GM23248 (cell line): Measurements from ENCODE around the gene TUBGCP6. TPM values are rescaled to one million over a fixed set of nuclear protein-coding genes. Genes with fewer than 3 reads are reported as not detected.

Experiments used
- DNase-seq: peaks from one replicate; pipeline ENCODE4 v3.0.0-alpha.2; 2015
- H2AFZ ChIP-seq: fragments of 200-600 bp; sonication (generic); 2 replicates; pipeline ENCODE4 v1.6.1; 2016; ENCODE audit warnings: antibody characterized with exemption
- H3F3A ChIP-seq: fragments of 200-600 bp; sonication (generic); 2 replicates; pipeline ENCODE4 v1.6.1; 2016; ENCODE audit warnings: mild to moderate bottlenecking, antibody characterized with exemption, mixed run types; ENCODE audit not compliant: insufficient read depth
- H3K27ac ChIP-seq: fragments of 200-600 bp; sonication (generic); 2 replicates; pipeline ENCODE4 v1.5.1; 2016; ENCODE audit warnings: mild to moderate bottlenecking
- H3K27me3 ChIP-seq: fragments of 200-600 bp; sonication (generic); replicated peaks from 2 replicates; pipeline ENCODE4 v1.6.1; 2016; ENCODE audit warnings: mild to moderate bottlenecking; ENCODE audit not compliant: insufficient read depth
- H3K36me3 ChIP-seq: fragments of 200-600 bp; sonication (generic); 2 replicates; pipeline ENCODE4 v1.6.1; 2016; ENCODE audit warnings: low read depth, mild to moderate bottlenecking
- H3K4me1 ChIP-seq: fragments of 200-600 bp; sonication (generic); 2 replicates; pipeline ENCODE4 v1.6.1; 2016; ENCODE audit warnings: mild to moderate bottlenecking; ENCODE audit not compliant: insufficient read depth
- H3K4me2 ChIP-seq: fragments of 200-600 bp; sonication (generic); one replicate; pipeline ENCODE4 v1.6.1; 2016; ENCODE audit warnings: mild to moderate bottlenecking; ENCODE audit not compliant: unreplicated experiment
- H3K4me3 ChIP-seq: fragments of 200-600 bp; sonication (generic); 2 replicates; pipeline ENCODE4 v1.5.1; 2016; ENCODE audit warnings: mild to moderate bottlenecking
- H3K79me2 ChIP-seq: fragments of 200-600 bp; sonication (generic); 2 replicates; pipeline ENCODE4 v1.6.1; 2016; ENCODE audit warnings: mild to moderate bottlenecking; ENCODE audit not compliant: insufficient read depth
- H3K9ac ChIP-seq: fragments of 200-600 bp; sonication (generic); 2 replicates; pipeline ENCODE4 v1.6.1; 2016; ENCODE audit warnings: mild to moderate bottlenecking
- H3K9me2 ChIP-seq: fragments of 200-600 bp; sonication (generic); 2 replicates; pipeline ENCODE4 v1.6.1; 2016; ENCODE audit warnings: mixed run types, mild to moderate bottlenecking, moderate library complexity; ENCODE audit not compliant: insufficient read depth
- H3K9me3 ChIP-seq: fragments of 200-600 bp; sonication (generic); one replicate; pipeline ENCODE4 v1.6.1; 2017; ENCODE audit warnings: low read depth
- H4K20me1 ChIP-seq: fragments of 200-600 bp; sonication (generic); 2 replicates; pipeline ENCODE4 v1.6.0; 2016; ENCODE audit not compliant: insufficient read depth
- EZH2 ChIP-seq: fragments of 200-600 bp; sonication (generic); IDR thresholded peaks from 2 replicates; pipeline ENCODE4 v1.6.1; 2018; ENCODE audit warnings: antibody characterized with exemption, mild to moderate bottlenecking; ENCODE audit not compliant: insufficient read depth, poor library complexity, severe bottlenecking
- EZH2phosphoT487 ChIP-seq: fragments of 200-600 bp; sonication (generic); IDR thresholded peaks from 2 replicates; pipeline ENCODE4 v1.6.1; 2018; ENCODE audit warnings: antibody characterized with exemption, moderate library complexity, mild to moderate bottlenecking, low read depth; ENCODE audit not compliant: insufficient read depth
- WGBS, 2 experiments: methylation state at CpG; one replicate each; pipeline ENCODE4 v1.1.6; 2015 to 2017; ENCODE audit warnings: low lambda C conversion rate in 2 of 2, low coverage in 1 of 2; ENCODE audit errors: missing lambda C conversion rate in 2 of 2; 5-methylcytosine and 5-hydroxymethylcytosine counted together
- in situ Hi-C: fragments of 300-500 bp; cut with MboI; formaldehyde crosslinking; loops from 2 replicates; pipeline ENCODE4 v1.15.0; 2020
- polyA plus RNA-seq: library from polyadenylated mRNA; unstranded; fragments of >200 nt; fragmentation: Nextera tagmentation; extraction: Ambion mirVana; gene quantifications from 2 replicates; pipeline ENCODE4 v1.2.1, GENCODE V29; 2016
- total RNA-seq: library from RNA; depleted of rRNA; stranded (reverse); fragments of >200 nt; shearing (Covaris generic); gene quantifications from 2 replicates; pipeline ENCODE4 v1.2.3, GENCODE V29; 2014

Gene TUBGCP6
- total and polyA plus RNA-seq, 2 experiments from 2014 or later: 16.6 to 32.0 TPM

DNA sequence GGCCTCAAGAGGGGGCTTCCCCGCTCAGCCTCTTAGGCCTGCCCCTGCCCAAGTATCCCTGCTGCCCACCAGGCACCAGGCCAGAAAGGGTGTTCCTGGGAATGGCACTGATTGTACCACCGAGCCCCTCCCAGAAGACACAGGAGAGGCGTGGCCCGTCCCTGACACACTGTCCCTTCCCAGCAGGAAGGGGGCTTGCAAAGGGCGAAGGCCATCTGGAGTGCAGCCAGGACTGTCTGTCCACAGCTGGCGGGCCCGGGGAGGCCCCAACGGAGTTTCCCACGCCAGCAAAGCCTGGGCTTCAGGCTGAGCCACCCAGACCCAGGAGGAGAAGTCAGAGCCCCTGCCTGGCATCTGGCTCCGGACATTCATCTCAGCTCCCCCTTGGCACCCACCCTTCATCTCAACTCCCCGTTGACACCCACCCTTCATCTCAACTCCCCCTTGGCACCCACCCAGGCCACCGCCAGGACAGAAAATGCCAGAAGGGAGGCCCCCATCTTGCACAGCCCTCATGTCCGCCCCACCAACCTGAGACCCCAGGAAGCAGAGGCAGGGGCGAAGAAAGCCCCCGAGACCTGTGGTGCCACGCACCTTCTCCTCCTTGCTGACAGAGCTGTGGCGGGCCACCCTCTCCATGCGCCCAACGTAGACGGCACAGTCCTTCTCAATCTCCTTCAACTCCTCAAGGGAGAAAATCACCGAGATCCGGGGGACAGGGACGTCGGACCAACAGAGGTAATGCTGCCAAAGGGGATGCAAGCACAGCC, 19.4 kb downstream of the TUBGCP6 start:
- Histone ChIP-seq H3K4me2 (no peak overlapping the region), H2AFZ (no peak overlapping the region), H3K36me3 (no peaks in the 10 kb centered on the region; the same call in 1 of the 2 replicates), H3K79me2 (peaks cover 4% of the 10 kb centered on the region; the same call in 1 of the 2 replicates), H3F3A (no peaks in the 10 kb centered on the region), H3K4me3 (no peak overlapping the region), H3K9ac (no peak overlapping the region), H3K27ac (no peak overlapping the region), H3K9me2 (no peaks in the 10 kb centered on the region), H3K4me1 (no peaks in the 10 kb centered on the region), H4K20me1 (no peaks in the 10 kb centered on the region), H3K9me3 (no peaks in the 10 kb centered on the region), H3K27me3 (no peaks in the 10 kb centered on the region)
- in situ Hi-C loops: no loop called here
- no peak for DNase-seq
- WGBS, 2 experiments: 87 to 90% methylated on average over 24 of the region's 24 CpGs
- no peak for TF ChIP-seq EZH2phosphoT487

GRCh38 chr22:50224071-50224470, 20.8 kb downstream of the TUBGCP6 start:
- H3K9me2 ChIP-seq: no peaks in the 10 kb centered on the region
- no peak for DNase-seq
- no peaks in the 10 kb centered on the region for H3K4me1 ChIP-seq
- WGBS, 2 experiments: 87 to 92% methylated on average over 16 of the region's 16 CpGs
- no peak overlapping the region for H3K4me2 ChIP-seq
- H3K4me3 ChIP-seq: no peak overlapping the region
- no peaks in the 10 kb centered on the region for H3F3A ChIP-seq
- no peaks in the 10 kb centered on the region for H4K20me1 ChIP-seq
- no peaks in the 10 kb centered on the region for H3K27me3 ChIP-seq
- H3K36me3 ChIP-seq: no peaks in the 10 kb centered on the region; the same call in 1 of the 2 replicates
- no peak overlapping the region for H3K9ac ChIP-seq
- no peaks in the 10 kb centered on the region for H3K79me2 ChIP-seq
- H3K9me3 ChIP-seq: no peaks in the 10 kb centered on the region
- no peak for TF ChIP-seq EZH2phosphoT487
- no peak for TF ChIP-seq EZH2
- in situ Hi-C loops: no loop called here
- no peak overlapping the region for H3K27ac ChIP-seq
- no peak overlapping the region for H2AFZ ChIP-seq

DNA sequence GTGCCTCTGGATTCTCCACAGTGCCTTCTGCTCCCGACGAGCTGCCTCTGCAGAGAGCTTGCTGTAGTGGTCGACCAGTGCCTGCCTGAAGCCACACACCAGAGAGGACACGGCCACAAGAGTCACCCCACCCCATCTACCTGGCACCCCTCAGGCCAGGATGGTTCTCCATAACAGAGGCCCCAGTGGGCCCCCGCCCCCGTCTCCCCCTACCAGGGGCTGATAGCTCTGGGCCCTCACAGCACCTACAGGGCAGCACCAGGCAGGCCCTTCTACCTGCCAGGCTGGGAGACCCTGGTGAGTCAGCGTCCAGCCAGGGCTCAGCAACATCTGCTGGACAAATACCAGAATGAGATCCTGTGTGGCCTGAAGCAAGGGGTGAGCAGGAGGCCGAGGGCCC, 22.3 kb downstream of the TUBGCP6 start:
- no peak overlapping the region for H3K4me3 ChIP-seq
- H3F3A ChIP-seq: no peaks in the 10 kb centered on the region
- no peak for DNase-seq
- no peak overlapping the region for H3K27ac ChIP-seq
- TF ChIP-seq EZH2: no peak
- TF ChIP-seq EZH2phosphoT487: no peak
- H3K9me2 ChIP-seq: no peaks in the 10 kb centered on the region
- H3K27me3 ChIP-seq: no peaks in the 10 kb centered on the region
- WGBS, 2 experiments: 91 to 93% methylated on average over 8 of the region's 8 CpGs
- no peaks in the 10 kb centered on the region for H4K20me1 ChIP-seq
- in situ Hi-C loops: no loop called here
- no peak overlapping the region for H3K9ac ChIP-seq
- no peaks in the 10 kb centered on the region for H3K4me1 ChIP-seq
- no peaks in the 10 kb centered on the region for H3K9me3 ChIP-seq
- H3K79me2 ChIP-seq: no peaks in the 10 kb centered on the region
- H3K4me2 ChIP-seq: no peak overlapping the region
- no peaks in the 10 kb centered on the region; the same call in 1 of the 2 replicates for H3K36me3 ChIP-seq
- H2AFZ ChIP-seq: no peak overlapping the region

DNA sequence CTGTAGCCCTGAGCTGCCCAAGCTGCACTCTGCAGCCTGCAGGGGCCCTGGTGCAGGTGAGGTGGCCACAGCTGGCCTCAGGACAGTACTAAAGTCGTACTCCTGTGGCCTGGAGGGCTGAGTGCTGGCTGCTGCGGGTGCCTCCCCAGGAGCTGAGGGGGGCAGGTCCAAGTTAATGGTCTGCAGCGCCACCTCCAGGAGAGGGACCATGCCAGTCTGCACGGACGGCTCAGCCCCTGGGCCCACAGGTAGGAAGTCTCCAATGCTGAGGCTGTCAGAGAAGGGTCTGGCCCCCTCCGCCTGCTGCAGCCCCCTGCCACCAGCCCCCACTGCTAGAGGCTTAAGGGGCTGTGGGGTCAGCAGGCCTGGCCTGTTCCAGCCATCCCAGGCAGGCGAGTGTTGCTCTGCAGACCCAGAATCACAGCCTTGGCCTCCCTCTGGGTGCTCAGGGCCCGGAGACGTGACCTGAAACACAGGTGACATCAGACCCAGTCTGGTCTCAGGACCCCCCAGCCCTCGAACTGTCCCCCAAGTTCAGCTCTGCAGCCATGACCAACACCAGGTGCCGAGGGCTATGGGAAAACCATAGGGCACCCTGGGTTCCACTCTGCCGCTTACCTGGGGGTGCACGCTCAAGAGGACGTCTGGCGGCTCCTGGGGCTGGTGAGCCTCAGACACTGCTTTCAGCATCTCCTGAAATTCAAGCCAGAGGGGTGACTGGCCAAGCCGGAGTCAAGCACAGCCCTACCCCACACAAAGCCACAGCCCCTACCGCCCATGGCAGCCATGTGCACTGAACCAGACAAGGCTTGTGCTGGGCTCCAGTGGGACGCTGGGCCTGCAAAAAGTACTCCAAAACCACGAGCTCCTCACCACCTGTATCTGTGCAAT, 23.2 kb downstream of the TUBGCP6 start:
- WGBS, 2 experiments: 95 to 96% methylated on average over 18 of the region's 19 CpGs
- no peak for DNase-seq
- no peaks in the 10 kb centered on the region for H3K79me2 ChIP-seq

More for the DNA sequence above, 23.2 kb downstream of the TUBGCP6 start:
- H3F3A ChIP-seq: no peaks in the 10 kb centered on the region
- H3K9me2 ChIP-seq: no peaks in the 10 kb centered on the region
- H4K20me1 ChIP-seq: no peaks in the 10 kb centered on the region
- H3K9me3 ChIP-seq: no peaks in the 10 kb centered on the region
- no peak overlapping the region for H3K4me3 ChIP-seq
- H3K36me3 ChIP-seq: no peaks in the 10 kb centered on the region; the same call in 1 of the 2 replicates
- in situ Hi-C loops: no loop called here
- no peaks in the 10 kb centered on the region for H3K27me3 ChIP-seq
- H3K4me2 ChIP-seq: no peak overlapping the region
- TF ChIP-seq EZH2phosphoT487: no peak
- TF ChIP-seq EZH2: no peak
- no peak overlapping the region for H2AFZ ChIP-seq
- no peak overlapping the region for H3K27ac ChIP-seq
- no peaks in the 10 kb centered on the region for H3K4me1 ChIP-seq
- H3K9ac ChIP-seq: no peak overlapping the region
